ENCODE results near the gene ATAD2B.
"Not testable (repeated sequence)": the region's sequence is repeated elsewhere in the genome, so short reads cannot be mapped to it uniquely, and the experiment has no call there.

The ATAD2B gene

GRCh38 chr2:23723029-23723428 is 203.9 kb downstream of the ATAD2B start:
- DNase-seq: not testable (repeated sequence)

DNA sequence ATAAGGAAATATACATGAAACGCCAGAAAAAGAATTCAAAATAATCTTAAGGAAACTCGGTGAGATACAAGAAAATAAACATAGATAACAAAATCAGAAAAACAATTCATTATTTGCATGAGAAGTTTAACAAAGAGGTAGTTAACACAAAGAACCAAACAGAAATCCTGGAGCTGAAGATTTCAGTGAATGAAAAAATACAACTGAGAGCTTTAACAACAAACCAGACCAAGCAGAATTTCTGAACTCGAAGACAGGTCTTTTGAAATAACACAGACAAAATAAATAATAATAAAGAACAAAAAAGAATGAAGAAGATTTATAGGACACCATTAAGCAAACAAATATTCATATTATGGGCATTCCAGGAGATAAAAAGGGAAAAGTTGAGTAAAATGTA is 204.7 kb downstream of the ATAD2B start:
- no peak for DNase-seq

DNA sequence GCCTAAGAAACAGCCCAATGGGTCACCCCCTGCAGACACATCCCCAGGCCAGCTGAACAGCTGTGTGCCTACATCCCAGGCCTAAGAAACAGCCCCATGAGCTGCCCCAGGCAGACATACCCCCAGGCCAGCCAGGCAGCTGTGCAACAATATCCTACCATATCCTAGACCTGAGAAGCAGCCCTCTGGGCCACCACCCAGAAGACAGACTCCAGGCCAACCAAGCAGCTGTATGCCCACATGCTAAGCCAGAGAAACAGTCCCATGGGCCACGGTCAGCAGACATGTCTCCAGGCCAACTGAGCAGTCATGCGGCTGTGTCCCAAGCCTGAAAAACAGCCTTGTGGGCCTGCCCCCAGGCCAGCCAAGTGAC is 205.5 kb downstream of the ATAD2B start:
- DNase-seq: no peak

DNA sequence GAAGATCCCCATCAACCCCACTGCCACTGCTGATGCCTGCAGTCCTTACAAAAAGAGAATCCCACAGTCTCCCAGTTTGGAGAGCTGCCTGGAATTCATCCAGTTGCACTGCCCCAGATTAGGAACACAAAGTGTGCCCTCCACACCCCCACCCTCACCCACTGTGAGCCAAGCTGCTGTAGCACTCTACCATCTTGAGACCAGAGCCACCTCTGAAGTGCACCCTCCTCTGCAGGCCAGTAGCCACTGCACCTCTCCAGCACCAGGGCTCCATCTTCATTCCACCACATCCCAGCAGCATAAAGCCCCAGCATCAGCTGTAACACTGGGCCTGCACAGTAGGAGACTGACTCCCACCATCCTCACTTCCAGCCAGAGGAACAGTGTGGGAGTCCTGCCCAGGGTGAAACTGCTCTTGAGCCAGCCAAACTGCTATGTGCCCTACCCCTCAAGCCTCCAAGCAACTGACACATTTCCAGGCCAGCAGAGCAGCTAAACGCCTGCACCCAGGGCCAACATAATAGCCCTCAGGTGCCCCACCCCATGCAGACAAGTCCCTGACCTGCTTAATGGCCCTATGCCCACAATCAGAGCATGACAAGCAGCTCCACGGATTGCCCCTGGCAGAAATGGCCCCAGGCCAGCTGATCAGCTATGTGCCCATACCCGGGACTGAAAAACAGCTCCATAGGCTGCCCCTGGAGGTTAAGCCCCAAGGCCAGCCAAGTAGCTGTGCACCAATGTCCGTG is 206.0 kb downstream of the ATAD2B start:
- no peak for DNase-seq

GRCh38 chr2:23719716-23720115 is 207.2 kb downstream of the ATAD2B start:
- DNase-seq: no peak

- no peak for DNase-seq
Observed at GRCh38 chr2:23718931-23719700, 207.8 kb downstream of the ATAD2B start.

DNA sequence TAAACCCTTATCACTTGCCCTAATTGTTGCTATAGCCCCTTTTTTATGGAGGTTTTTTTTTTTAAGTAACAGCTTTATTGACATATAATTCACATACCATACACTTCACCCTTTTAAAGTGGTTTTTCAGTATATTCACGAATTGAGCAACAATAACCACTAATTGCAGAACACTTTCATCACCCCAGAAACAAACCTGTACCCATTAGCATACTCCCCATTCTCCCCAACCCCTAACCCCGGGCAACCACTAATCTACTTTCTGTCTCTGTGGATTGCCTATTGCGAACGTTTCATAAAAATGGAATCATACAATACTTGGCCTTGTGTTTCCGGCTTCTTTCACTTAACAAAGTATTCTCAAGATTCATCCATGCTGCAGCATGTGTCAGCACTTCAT is 213.6 kb downstream of the ATAD2B start:
- DNase-seq: no peak

DNA sequence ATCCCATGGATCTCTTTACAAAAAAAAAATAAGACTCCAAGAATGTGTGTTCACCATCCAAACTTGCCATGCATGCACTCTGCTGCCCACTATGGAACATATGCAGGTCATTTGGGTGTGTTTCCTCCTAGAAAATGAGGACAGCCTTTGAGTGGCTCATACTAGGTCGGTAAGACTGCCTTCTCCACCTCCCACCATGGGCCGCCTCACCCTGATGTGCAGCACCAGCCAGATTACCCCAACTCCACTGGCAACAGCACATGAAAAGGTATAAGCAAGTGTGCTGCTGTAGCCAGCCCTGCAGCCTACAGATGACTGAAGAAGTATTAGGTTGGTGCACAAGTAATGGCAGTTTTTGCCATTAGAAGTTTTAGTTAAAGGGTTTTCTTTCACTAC is 214.2 kb downstream of the ATAD2B start:
- DNase-seq: no peak

DNA sequence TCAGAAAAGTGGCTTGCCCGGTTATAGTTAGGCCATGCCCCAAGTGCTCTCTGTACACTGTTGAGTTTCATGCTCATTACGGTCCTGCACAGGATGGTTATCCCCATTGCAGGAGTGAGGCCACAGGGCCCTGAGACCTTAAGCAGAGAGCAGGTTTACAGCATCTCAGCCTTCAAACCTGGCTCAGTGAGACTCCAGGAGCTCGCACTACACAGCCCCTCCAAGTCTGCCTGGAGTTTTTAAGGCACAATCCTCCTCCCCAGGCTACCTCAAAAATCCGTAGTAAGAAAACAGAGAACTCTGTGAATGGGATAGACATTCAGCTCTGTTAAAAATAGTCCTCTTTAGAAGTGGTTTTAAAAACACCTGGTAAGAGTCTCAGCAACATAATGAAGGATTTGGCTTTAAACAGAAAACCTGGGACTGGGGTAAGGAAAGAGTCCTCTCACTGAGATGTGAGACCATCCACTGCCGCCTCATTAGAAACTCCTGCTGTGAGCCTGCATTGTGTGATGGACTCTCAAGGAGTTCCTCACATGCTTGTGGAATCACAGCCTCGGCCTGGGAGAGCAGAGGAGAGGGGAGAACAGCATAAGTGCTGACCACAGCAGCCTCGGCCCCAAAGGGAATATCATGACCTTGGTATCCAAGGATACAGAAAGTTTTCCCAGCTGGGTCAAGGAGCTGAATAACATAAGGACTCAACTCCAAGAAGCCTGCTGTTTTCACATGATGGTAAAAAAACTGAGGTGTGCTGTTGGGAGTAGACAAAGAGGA is 214.8 kb downstream of the ATAD2B start:
- no peak for DNase-seq

DNA sequence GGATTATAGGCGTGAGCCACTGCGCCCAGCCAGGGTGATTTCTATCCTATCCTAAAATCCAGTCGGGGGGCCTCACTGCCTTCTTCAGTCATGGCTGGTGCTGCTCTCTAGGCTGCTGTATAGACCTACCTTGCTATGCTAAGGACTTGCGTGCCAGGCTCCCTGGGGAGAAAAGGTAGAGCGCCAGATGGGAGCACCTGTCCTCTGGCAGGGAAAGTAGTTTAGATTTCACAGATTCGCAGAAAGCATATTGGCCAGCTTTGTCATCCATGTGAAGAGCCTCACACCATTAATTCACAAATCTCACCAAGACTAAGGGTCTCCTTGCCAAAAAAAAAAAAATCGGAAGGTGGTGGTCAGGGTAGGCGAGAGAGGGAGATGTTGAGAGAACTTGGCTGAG is 217.6 kb downstream of the ATAD2B start:
- peak in 1 of 2 experiments; percentile 27 for DNase-seq

GRCh38 chr2:23708771-23709170 is 218.2 kb downstream of the ATAD2B start:
- no peak for DNase-seq

DNA sequence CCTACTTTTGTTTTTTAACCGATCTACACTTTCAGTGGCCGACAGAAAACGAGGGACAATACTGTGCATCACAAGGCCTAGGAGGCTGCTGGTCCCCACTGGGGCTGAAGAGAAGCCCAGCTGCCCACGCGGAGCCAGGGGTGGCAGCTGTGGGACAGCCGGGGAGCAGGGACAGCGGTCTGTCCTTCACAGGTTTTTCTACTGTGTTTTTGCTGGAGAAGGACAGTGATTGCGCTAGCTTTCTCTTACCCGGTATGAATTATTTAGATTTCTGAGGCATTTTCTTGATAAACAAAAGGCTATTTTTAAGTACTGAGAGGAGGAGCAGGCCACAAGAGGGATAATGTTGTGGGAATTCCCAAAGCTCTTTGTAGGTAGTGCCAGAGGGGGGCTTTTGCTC is 219.8 kb downstream of the ATAD2B start:
- DNase-seq: no peak

- no peak for DNase-seq
Observed at GRCh38 chr2:23706613-23707078, 220.3 kb downstream of the ATAD2B start.

- no peak for DNase-seq
Observed at GRCh38 chr2:23705771-23706612, 220.9 kb downstream of the ATAD2B start.

DNA sequence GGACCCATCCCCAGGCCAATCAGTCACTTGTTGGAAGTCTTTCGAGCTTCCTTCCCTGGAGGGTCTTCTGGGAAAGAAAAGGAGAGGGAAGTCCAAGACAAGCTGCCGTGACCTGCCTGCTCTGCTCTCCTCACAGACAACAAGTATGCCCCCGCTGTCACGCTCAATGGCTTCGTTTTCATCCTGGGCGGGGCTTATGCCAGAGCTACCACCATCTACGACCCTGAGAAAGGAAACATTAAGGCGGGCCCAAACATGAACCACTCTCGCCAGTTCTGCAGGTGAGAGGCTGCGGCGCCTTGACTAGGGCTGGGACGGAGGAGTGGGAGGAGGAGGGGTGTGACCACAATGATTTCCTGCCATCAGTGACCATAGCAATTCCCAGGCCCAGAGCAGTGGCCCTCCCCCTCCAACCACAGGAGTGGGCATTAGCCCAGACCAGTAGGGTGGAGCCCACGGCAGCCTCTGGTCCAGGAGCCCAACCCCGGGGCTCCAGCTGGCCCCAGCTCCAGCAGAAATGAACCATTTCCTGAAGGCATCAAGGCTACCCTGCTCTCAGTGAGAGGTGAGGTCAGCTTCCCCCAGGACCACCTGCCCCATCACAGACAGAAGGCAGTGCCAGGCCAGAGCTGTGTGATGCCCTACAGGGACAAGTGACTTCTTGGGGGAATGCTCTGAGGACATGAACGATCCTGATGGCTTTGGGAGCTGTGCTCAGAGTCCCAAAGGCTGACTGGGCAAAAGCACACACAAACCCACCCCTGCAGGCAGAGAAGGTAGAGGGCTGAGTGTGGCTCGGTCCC is 223.1 kb downstream of the ATAD2B start:
- DNase-seq: no peak

GRCh38 chr2:23703037-23703582 is 223.8 kb downstream of the ATAD2B start:
- no peak for DNase-seq

GRCh38 chr2:23700627-23701026 is 226.3 kb downstream of the ATAD2B start:
- DNase-seq: no peak

DNA sequence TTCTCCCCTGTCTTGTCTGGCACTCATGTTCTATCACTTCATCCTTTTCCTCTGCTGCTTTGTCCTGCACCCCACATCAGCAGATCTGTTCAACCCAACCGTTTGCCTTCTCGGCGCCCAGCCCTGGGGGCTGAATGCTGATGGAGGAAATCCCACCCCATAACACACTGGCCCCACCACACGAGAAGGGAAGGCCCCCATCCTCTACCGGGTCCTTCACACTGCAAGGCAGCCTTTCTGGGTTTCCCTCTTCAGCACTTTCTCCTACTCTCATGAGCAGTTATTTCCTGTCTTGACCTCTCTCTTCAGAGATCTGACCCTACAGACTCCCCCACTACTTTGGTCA is 227.4 kb downstream of the ATAD2B start:
- DNase-seq: no peak

- peak; percentile 66 to 82 for DNase-seq
Observed at GRCh38 chr2:23698721-23699579, 228.0 kb downstream of the ATAD2B start.

Data from NCI-H526 (cell line).